Measurements from ENCODE around the gene PLPP6. TPM values are rescaled to one million over a fixed set of nuclear protein-coding genes. Genes with fewer than 3 reads are reported as not detected.

PLPP6 gene
- total and polyA plus RNA-seq, 2 of the 8 experiments (the other 6 are each of a cell fraction or from before 2014, with no cell fraction given) = 11.8 to 13.3 TPM

DNA sequence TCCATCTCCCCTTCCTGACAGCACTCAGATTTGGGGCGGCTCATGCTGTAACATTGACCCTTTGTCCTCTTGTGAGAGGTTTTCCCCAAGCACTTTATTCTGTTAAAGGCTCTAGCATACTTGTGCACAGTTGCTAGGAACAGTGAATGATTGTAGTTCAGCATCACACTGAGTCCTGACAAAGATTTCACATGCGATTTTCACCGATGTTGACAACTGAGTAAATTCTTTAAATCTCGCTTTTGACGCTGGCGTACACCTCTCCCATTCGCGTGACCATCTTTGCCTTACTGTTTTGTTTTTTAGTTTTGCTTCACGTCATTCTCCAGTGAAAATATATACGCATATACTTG, 18.1 kb downstream of the PLPP6 start:
- no peak for DNase-seq (ENCODE audit: low read depth in 1 of 2, low spot score in 2 of 2)
- peak overlapping the region; percentile 81 for H2BK5ac ChIP-seq (ENCODE audit: low read depth, low read length)
- peak overlapping the region; percentile 74; the same call in 1 of the 2 replicates for H3K27ac ChIP-seq (ENCODE audit: low read depth, low read length)
- no peak overlapping the region for H3K56ac ChIP-seq (replicated peaks; ENCODE audit: insufficient read length, low read depth, low read length)
- H3K18ac ChIP-seq (ENCODE audit: extremely low read depth, low read length) = peak overlapping the region; percentile 68
- peak overlapping the region; percentile 69 to 92 (median 80) for H3K9ac ChIP-seq (replicated peaks in 1 of 4; ENCODE audit: extremely low read depth in 1 of 4, low read depth in 3 of 4, low read length in 3 of 4)
- ChIA-PET POLR2A (ENCODE audit: partially characterized antibody) (interaction anchor here (0.6 to 1.3 kb wide), 2 partner anchors 14 to 58 kb away, joined by 3 to 4 read pairs; partner anchors contain the start of gene SPATA6L), CTCF (ENCODE audit: partially characterized antibody) (interaction anchor here (1.4 kb wide), 1 partner anchor 18 kb away, joined by 5 read pairs; the partner anchor contains the start of gene PLPP6)
- no peak for FAIRE-seq
- H3K79me2 ChIP-seq (ENCODE audit: control insufficient read depth in 1 of 2, insufficient read depth in 2 of 2, low read length in 2 of 2) = peaks cover 9 to 28% of the 10 kb centered on the region in 2 experiments; a peak in 3 of 4 replicates
- 7% methylated on average over 10 of the region's 10 CpGs; no CpG with 5 or more reads in 1 of the 2 experiments for WGBS, 2 experiments (ENCODE audit: extremely low coverage in 1 of 2, insufficient coverage in 1 of 2, insufficient read length in 1 of 2, insufficient replicate concordance in 2 of 2, low coverage in 1 of 2, low lambda C conversion rate in 2 of 2, missing lambda C conversion rate in 1 of 2)
- H3K9me3 ChIP-seq (ENCODE audit: insufficient read depth in 2 of 2, low read depth in 1 of 2, low read length in 1 of 2) = no peaks in the 10 kb centered on the region
- H3K4me3 ChIP-seq (ENCODE audit: extremely low read depth in 1 of 4, insufficient read depth in 2 of 4, low read depth in 3 of 4, low read length in 4 of 4) = peak overlapping the region; percentile 79 to 87 (median 83)
- no peak overlapping the region for H2BK20ac ChIP-seq (ENCODE audit: low read length)
- peaks cover 8% of the 10 kb centered on the region for H3K23me2 ChIP-seq (ENCODE audit: low read depth, low read length)
- H3K36me3 ChIP-seq (ENCODE audit: control insufficient read depth in 2 of 4, insufficient read depth in 4 of 4, low read length in 3 of 4) = peaks cover 0 to 5% (median 4%) of the 10 kb centered on the region in 4 experiments; a peak in 6 of 8 replicates
- no peak overlapping the region for H4K8ac ChIP-seq (ENCODE audit: extremely low read depth, insufficient read depth, low read length)
- no peak overlapping the region for H3K23ac ChIP-seq (ENCODE audit: insufficient read length)
- no peak overlapping the region for H3K4ac ChIP-seq (replicated peaks; ENCODE audit: insufficient read length, low read depth, low read length)
- H4K20me1 ChIP-seq (replicated peaks in 1 of 2; ENCODE audit: control insufficient read depth in 1 of 2, insufficient read depth in 2 of 2, low read length in 2 of 2) = peaks cover 0 to 2% of the 10 kb centered on the region in 2 experiments
- no peak overlapping the region; the same call in 1 of the 2 replicates for H2BK12ac ChIP-seq (ENCODE audit: low read depth, low read length)
- peaks cover 0 to 4% (median 0%) of the 10 kb centered on the region in 4 experiments; a peak in 2 of 7 replicates for H3K4me1 ChIP-seq (replicated peaks in 1 of 4; ENCODE audit: control insufficient read depth in 3 of 4, insufficient read depth in 4 of 4, low read length in 3 of 4)
- no peak overlapping the region for H2BK15ac ChIP-seq (ENCODE audit: low read length)
- H4K5ac ChIP-seq (ENCODE audit: insufficient read length, low read depth, low read length) = no peak overlapping the region
- no peak overlapping the region for H3K14ac ChIP-seq (ENCODE audit: insufficient read length)
- H3K4me2 ChIP-seq (ENCODE audit: insufficient read depth in 1 of 2, low read depth in 2 of 2, low read length in 2 of 2) = peak overlapping the region; percentile 82 to 92
- H2BK120ac ChIP-seq (replicated peaks; ENCODE audit: low read depth, low read length) = no peak overlapping the region
- TF ChIP-seq SIX5 (IDR thresholded peaks at IDR 0.05; ENCODE audit: low read depth, low read length) (no peak), ASH2L (IDR thresholded peaks at IDR 0.05; ENCODE audit: low read length) (no peak)
- H2AK5ac ChIP-seq (ENCODE audit: low read depth, low read length) = no peak overlapping the region
- no peak overlapping the region for H2AFZ ChIP-seq (ENCODE audit: low read length)
- no peak overlapping the region for H4K91ac ChIP-seq (replicated peaks; ENCODE audit: insufficient read length, low read length)
- no peaks in the 10 kb centered on the region for H3K27me3 ChIP-seq (replicated peaks in 1 of 4; ENCODE audit: control insufficient read depth in 3 of 4, extremely low read depth in 1 of 4, insufficient read depth in 3 of 4, low read length in 3 of 4)
- 0 out of 2 replicates have a peak, but pooled peaks cover 2% of the 10 kb centered on the region for H3K79me1 ChIP-seq (ENCODE audit: low read depth, low read length)

All from H1 (cell line).